HFF-Myc (cell line): ENCODE results near the gene SNCAIP.
"Not testable (repeated sequence)": the region's sequence is repeated elsewhere in the genome, so short reads cannot be mapped to it uniquely, and the experiment has no call there.

Experiments
- DNase-seq: peaks from one replicate; pipeline ENCODE4 v3.0.0-alpha.2; 2011; ENCODE audit warnings: low read depth; ENCODE audit errors: extremely low read depth
- H3K4me3 ChIP-seq: replicated peaks from 2 replicates; pipeline ENCODE4 v1.5.1; 2011; ENCODE audit warnings: low read depth, mild to moderate bottlenecking, control low read depth, low read length
- TF ChIP-seq, protein P1 (sequence below): IDR thresholded peaks from 2 replicates; pipeline ENCODE4 v1.5.1; 2012; ENCODE audit warnings: mild to moderate bottlenecking, low read depth, low read length, control low read depth; ENCODE audit errors: missing control alignments

Gene SNCAIP

GRCh38 chr5:122478741-122479442, 166.9 kb downstream of the SNCAIP start:
- no peak overlapping the region for H3K4me3 ChIP-seq
- TF ChIP-seq, protein P1, sequence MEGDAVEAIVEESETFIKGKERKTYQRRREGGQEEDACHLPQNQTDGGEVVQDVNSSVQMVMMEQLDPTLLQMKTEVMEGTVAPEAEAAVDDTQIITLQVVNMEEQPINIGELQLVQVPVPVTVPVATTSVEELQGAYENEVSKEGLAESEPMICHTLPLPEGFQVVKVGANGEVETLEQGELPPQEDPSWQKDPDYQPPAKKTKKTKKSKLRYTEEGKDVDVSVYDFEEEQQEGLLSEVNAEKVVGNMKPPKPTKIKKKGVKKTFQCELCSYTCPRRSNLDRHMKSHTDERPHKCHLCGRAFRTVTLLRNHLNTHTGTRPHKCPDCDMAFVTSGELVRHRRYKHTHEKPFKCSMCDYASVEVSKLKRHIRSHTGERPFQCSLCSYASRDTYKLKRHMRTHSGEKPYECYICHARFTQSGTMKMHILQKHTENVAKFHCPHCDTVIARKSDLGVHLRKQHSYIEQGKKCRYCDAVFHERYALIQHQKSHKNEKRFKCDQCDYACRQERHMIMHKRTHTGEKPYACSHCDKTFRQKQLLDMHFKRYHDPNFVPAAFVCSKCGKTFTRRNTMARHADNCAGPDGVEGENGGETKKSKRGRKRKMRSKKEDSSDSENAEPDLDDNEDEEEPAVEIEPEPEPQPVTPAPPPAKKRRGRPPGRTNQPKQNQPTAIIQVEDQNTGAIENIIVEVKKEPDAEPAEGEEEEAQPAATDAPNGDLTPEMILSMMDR, result no peak
- no peak for DNase-seq

GRCh38 chr5:122480146-122480545, 168.1 kb downstream of the SNCAIP start:
- H3K4me3 ChIP-seq, result no peak overlapping the region
- DNase-seq, result no peak
- TF ChIP-seq, protein P1, result no peak

DNA sequence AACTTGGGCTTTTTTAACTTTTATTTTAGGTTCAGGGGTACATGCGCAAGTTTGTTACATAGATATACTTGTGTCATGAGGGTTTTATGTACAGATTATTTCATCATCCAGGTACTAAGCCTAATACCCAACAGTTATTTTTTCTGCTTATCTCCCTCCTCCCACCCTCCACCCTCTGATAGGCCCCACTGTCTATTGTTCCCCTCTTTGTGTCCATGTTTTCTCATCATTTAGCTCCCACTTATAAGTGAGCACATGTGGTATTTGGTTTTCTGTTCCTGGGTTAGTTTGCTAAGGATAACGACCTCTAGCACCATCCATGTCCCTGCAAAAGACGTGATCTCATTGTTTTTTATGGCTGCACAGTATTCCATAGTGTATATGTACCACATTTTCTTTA, 172.1 kb downstream of the SNCAIP start:
- TF ChIP-seq, protein P1, result no peak
- DNase-seq, result no peak
- no peak overlapping the region for H3K4me3 ChIP-seq

GRCh38 chr5:122485226-122485625, 173.2 kb downstream of the SNCAIP start:
- TF ChIP-seq, protein P1, result no peak
- DNase-seq, result no peak

GRCh38 chr5:122486616-122487015, 174.6 kb downstream of the SNCAIP start:
- not testable (repeated sequence) for H3K4me3 ChIP-seq

More at GRCh38 chr5:122485226-122485625, 173.2 kb downstream of the SNCAIP start:
- no peak overlapping the region for H3K4me3 ChIP-seq

GRCh38 chr5:122490718-122491117, 178.7 kb downstream of the SNCAIP start:
- DNase-seq, result no peak
- TF ChIP-seq, protein P1, result no peak
- no peak overlapping the region for H3K4me3 ChIP-seq

More at GRCh38 chr5:122486616-122487015, 174.6 kb downstream of the SNCAIP start:
- not testable (repeated sequence) for DNase-seq

- no peak for DNase-seq
- TF ChIP-seq, protein P1, result peak; percentile 46
- no peak overlapping the region for H3K4me3 ChIP-seq
These were observed 180.6 kb downstream of the SNCAIP start for GRCh38 chr5:122492675-122493074.
